Osteocyte (in vitro differentiated cells): ENCODE measurements around the gene ERCC4. TPM values are rescaled to one million over a fixed set of nuclear protein-coding genes. Genes with fewer than 3 reads are reported as not detected.

Experiments used
- DNase-seq: peaks from one replicate; pipeline ENCODE4 v3.0.0; 2021; ENCODE audit warnings: mixed read lengths; ENCODE audit not compliant: unreplicated experiment; ENCODE audit errors: extremely low spot score
- H3K27ac Mint-ChIP-seq: one replicate; pipeline ENCODE4 v1.8.0; 2021; ENCODE audit warnings: mild to moderate bottlenecking, mixed read lengths; ENCODE audit not compliant: unreplicated experiment
- H3K27me3 Mint-ChIP-seq: one replicate; pipeline ENCODE4 v1.8.0; 2021; ENCODE audit warnings: mixed read lengths; ENCODE audit not compliant: unreplicated experiment
- H3K36me3 Mint-ChIP-seq: one replicate; pipeline ENCODE4 v1.8.0; 2021; ENCODE audit warnings: mixed read lengths; ENCODE audit not compliant: unreplicated experiment
- H3K4me1 Mint-ChIP-seq: one replicate; pipeline ENCODE4 v1.8.0; 2021; ENCODE audit warnings: mixed read lengths; ENCODE audit not compliant: unreplicated experiment
- H3K4me3 Mint-ChIP-seq: one replicate; pipeline ENCODE4 v1.8.0; 2021; ENCODE audit warnings: mild to moderate bottlenecking, moderate library complexity, mixed read lengths; ENCODE audit not compliant: unreplicated experiment
- H3K9me3 Mint-ChIP-seq: one replicate; pipeline ENCODE4 v1.8.0; 2021; ENCODE audit warnings: mixed read lengths; ENCODE audit not compliant: unreplicated experiment
- CTCF ChIP-seq: fragments of 200-600 bp; sonication (generic); IDR thresholded peaks from 2 replicates; pipeline ENCODE4 v1.5.0; 2021; ENCODE audit warnings: antibody characterized with exemption, mild to moderate bottlenecking, moderate library complexity
- total RNA-seq: library from RNA; stranded (reverse); gene quantifications from 2 replicates; pipeline ENCODE4 v1.2.1, GENCODE V29; 2021

Gene ERCC4
- total RNA-seq, 1 donor from 2014 or later: 16.0 TPM

GRCh38 chr16:13999071-13999894, 79.3 kb downstream of the ERCC4 start:
- Mint-ChIP-seq H3K27me3 (no peaks in the 10 kb centered on the region), H3K36me3 (no peaks in the 10 kb centered on the region), H3K9me3 (no peaks in the 10 kb centered on the region), H3K4me3 (no peak overlapping the region), H3K27ac (no peak overlapping the region), H3K4me1 (peaks cover 23% of the 10 kb centered on the region)
- no peak for TF ChIP-seq CTCF
- no peak for DNase-seq

DNA sequence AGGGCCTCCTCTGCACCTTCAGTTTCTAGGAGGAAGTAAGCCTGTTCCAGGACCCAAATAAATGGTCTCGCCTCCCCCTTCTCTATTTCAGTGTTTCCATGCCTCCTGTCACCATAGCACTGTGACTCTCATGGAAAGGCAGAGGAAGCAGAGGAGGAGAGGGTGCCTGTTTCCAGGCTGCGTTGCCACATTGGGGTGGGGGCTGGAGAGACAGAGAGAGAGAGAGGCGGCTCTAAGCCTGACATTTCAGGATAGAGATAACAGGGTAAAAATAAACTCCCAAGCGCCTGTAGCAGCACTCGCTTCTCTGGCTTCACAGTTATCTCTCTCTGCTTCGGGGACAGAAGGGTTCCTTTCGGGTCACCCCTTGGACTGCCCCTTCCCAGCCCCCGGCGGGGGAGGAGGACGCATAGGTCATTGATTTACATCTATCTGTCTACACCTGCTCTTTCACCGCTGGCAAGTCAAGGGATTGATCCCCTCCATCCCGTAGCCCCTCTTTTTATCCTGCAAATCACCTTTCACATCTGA, 80.0 kb downstream of the ERCC4 start:
- TF ChIP-seq CTCF: no peak
- no peak for DNase-seq
- no peaks in the 10 kb centered on the region for H3K9me3 Mint-ChIP-seq
- H3K27me3 Mint-ChIP-seq: no peaks in the 10 kb centered on the region
- H3K4me1 Mint-ChIP-seq: peaks cover 27% of the 10 kb centered on the region
- H3K27ac Mint-ChIP-seq: no peak overlapping the region
- H3K36me3 Mint-ChIP-seq: no peaks in the 10 kb centered on the region
- no peak overlapping the region for H3K4me3 Mint-ChIP-seq

- no peak for TF ChIP-seq CTCF
- Mint-ChIP-seq H3K9me3 (no peaks in the 10 kb centered on the region), H3K4me3 (no peak overlapping the region), H3K4me1 (peaks cover 38% of the 10 kb centered on the region), H3K27me3 (no peaks in the 10 kb centered on the region), H3K36me3 (no peaks in the 10 kb centered on the region), H3K27ac (no peak overlapping the region)
- DNase-seq: no peak
Observed at GRCh38 chr16:14001521-14001920, 81.6 kb downstream of the ERCC4 start.

Other genes starting within 250 kb of the ERCC4 start
- 26.3 and 31.4 TPM in 2 replicates for gene MRTFB, start 151.2 kb downstream of the ERCC4 start, total RNA-seq